Measurements from ENCODE around the gene SNED1.

The SNED1 gene

GRCh38 chr2:241006412-241006811 is 8.0 kb downstream of the SNED1 start:
- DNase-seq (ENCODE audit: low spot score) = no peak

GRCh38 chr2:241007111-241007510 is 8.7 kb downstream of the SNED1 start:
- no peak for DNase-seq (ENCODE audit: low spot score)

DNA sequence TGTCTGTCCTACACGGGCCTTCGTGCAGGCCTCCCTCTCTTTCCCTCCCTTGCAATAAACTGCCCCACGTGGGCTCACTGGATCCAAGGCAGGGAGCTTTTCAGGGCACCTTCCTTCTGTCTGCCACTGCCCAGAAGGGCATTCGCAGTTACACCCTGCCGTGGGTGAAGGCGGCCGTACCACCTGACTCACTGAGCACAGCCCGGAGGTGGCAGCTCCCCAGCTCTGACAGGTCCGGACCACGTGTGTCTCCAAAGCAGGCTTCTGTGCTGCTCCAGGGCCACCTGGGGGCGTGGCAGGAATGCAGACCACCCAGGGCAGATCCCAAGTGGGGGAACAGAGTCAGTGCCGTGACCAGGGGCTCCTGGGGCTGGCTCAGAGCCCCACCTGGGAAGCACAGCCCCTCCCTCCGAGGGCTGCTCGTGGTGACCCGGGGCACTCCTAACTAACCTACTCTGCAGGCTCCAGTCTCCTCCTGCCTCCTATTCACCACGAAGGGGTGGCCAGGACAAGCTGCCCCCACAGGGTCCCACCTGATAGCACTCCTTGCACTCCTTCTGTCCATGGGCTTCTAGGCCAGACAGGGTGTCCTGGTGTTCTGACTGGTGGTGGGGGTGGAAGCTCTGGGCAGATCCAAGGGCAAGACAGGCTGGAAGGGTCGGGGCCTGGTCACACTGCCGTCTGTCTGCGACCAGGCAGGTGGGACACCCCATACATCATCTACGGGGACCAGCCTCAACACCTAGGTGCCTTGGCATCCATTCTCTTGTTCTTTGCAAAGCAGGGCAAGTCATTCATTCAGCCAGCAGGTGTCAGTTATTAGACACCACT is 9.7 kb downstream of the SNED1 start:
- DNase-seq (ENCODE audit: low spot score) = no peak

- DNase-seq (ENCODE audit: low spot score) = no peak
Observed at GRCh38 chr2:241008711-241009121, 10.3 kb downstream of the SNED1 start.

- DNase-seq (ENCODE audit: low spot score) = no peak
Observed at GRCh38 chr2:241009191-241009590, 10.8 kb downstream of the SNED1 start.

DNA sequence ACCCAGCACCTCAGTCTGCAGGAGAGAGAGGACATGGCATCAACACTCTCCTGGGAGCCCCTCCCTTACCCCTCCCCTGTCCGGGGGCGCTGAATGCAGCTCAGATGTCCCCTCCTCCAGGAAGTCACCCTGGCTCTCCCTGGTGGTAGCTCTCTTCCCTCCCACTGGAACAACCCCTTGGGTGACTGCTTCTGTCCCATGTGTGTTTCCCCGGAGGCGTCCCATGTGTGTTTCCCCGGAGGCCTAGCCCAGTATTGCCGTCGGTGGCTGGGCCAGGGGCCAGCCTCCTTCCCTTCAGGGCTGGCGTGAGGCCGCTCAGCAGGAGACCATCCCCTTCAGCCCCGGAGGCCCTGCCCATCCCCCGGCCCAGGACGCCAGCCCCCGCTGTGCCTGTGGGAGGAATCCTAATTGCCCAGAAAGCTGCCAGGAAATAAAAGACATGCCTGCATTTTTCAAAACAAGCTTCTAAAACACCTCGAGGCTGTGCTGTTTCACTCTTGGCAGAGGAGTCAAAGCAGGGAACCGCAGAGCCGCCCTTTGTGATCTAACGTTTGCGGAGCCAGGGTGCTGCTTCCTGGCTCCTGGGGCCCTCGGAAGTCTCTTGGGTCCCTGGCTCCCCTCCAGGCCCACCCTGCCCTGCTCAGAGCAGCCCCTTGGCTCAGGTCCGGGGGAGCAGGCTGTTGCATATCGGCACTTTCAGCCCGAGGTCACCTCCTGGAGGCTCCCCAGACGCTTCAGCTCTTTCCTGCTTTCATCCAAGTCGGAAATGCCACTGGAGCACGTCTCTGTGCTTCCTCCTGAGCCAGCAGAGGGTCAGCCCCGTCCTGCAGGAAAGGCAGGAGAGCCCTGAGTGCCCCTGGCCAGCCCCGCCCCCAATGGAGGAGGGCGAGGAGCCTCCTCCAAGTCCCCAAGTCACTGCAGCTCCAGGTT is 11.4 kb downstream of the SNED1 start:
- DNase-seq (ENCODE audit: low spot score) = no peak

GRCh38 chr2:241010531-241011295 is 12.3 kb downstream of the SNED1 start:
- DNase-seq (ENCODE audit: low spot score) = no peak

- no peak for DNase-seq (ENCODE audit: low spot score)
Observed at GRCh38 chr2:241011296-241011600, 12.8 kb downstream of the SNED1 start.

- no peak for DNase-seq (ENCODE audit: low spot score)
Observed at GRCh38 chr2:241011751-241012510, 13.5 kb downstream of the SNED1 start.

GRCh38 chr2:241014224-241014623 is 15.8 kb downstream of the SNED1 start:
- no peak for DNase-seq (ENCODE audit: low spot score)

- DNase-seq (ENCODE audit: low spot score) = no peak
Observed at GRCh38 chr2:241014764-241015163, 16.3 kb downstream of the SNED1 start.

GRCh38 chr2:241015439-241015838 is 17.0 kb downstream of the SNED1 start:
- no peak for DNase-seq (ENCODE audit: low spot score)

DNA sequence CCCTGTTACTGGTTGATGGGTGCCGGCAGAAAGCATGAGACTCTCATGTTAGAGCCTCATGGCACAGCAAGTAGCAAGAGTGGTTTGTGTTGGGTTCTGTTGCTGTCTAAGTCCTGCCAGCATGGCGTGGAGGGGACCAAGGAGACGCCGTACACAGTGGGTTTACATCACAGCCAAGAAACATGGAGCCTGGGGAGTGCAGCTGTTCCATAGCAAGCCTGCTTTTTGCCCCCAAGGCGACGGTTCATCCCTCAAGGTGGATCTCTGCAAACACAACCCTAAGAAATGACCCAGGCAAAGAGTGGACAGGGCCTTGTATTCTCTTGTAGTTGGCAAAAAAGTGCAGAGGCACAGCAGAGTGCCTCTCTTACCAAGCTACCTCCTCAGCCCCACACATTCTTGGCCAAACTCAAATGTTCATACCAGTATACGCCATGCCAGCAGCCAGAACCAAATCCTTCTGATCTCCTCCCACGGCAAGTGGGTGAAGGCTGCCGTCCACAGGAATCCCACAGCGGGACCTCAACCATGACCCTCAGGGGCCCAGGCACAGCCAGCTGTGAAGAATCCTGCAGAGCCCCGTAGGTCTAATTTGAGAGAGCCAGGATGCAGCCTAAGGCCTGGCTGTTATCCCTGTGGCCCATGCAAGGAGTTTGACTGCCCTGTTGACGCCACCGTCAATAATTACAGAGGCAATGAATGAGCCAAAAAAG is 19.0 kb downstream of the SNED1 start:
- DNase-seq (ENCODE audit: low spot score) = no peak

- no peak for DNase-seq (ENCODE audit: low spot score)
Observed at GRCh38 chr2:241018051-241018891, 19.9 kb downstream of the SNED1 start.

DNA sequence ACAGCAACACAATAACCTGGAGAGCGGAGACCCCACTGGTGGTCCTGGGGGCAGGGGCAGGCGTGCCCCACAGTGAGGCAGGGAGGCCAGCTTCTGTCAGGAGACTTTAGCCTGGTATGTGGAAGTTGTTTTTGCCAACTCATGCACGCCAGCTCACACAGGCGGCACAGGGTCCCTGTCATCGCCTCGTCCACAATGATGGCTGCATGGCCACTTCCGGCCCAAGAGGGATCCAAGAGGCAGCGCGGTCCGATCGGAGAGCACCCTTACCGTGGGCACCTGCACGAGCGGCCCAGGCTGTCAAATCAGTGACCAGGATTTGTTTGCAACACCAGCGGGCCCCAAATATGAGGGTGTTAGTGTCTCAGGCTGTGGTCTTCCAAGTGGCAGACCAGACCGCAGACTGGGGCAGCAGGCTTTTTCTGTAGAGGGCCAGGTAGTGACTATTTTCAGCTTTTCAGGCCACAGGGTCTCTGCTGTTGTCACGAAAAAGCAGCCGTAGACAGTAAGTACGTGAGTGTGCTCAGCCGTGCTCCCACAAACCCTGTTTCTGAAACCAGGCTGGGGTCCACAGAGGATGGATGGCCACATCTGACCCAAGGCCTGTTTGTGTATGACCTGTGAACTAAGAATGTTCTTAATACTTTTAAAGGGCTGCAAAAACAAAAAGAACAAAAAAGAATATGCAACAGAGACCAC is 21.2 kb downstream of the SNED1 start:
- no peak for DNase-seq (ENCODE audit: low spot score)

GRCh38 chr2:241020201-241020600 is 21.8 kb downstream of the SNED1 start:
- no peak for DNase-seq (ENCODE audit: low spot score)

- no peak for DNase-seq (ENCODE audit: low spot score)
Observed at GRCh38 chr2:241020629-241021190, 22.3 kb downstream of the SNED1 start.

DNA sequence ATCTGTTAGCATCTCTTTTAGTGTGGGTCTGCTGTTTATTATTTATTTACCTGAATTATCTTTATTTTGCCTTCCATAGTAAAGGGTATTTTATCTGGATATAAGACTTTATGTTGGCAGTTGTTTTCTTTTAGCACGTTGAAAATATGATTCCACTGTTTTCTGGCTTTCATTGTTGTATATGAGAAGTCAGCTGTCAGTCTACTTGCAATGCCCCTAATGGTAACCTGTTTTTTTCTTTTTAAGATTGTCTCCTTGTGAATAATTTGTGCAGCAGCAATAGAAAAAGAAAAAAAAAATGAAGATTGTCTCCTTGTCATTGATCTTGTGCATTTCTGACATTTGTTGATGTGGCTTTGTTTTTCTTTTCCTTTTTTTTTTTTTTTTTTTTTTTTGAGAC is 27.2 kb downstream of the SNED1 start:
- DNase-seq (ENCODE audit: low spot score) = no peak
